ENCODE measurements around the gene DUS1L.

DNA sequence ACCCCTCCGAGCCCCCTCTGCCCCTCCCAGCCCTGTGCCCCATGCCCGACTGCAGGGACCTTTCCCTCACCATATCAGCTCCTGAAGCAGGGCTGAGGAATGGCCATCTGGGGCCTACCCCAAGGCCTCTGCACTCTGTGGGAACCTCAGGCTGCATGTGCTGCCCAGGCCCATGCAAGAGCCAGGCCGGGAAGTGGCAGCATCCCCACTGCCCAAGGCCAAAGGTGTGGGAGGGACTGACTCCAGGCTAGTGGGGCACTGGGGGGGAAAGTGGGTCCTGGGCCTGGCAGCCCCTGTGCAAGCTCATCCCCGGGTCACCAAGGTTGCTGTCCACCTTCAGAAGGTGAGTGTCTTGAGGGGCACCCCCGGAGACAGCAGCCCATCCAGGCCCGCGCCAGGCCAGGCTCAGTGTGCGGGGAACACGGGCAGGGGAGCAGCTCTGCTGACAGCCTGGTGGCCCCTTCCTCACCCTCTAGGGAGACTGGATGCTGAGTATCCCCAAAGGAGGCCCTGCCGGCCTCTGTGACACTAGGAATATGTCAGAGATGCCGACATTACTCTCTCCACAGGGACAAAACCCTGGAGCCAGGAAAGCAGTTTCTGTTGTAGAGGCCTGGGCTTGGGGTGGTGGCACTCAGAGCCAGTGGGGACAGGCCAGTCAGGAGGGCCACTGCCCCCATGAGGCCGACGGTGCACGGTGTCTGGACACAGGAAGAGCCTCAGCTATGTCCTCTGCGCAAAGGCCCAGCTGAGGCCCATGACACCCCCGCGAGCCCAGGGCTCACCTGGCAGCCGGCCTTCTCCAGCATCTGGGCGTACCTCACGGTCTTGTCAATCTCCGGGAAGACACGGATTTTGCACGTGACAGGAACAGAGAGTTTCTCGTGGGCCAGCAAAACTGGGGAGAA lies 3.3 kb downstream of the DUS1L start:
- TF ChIP-seq, protein P1, sequence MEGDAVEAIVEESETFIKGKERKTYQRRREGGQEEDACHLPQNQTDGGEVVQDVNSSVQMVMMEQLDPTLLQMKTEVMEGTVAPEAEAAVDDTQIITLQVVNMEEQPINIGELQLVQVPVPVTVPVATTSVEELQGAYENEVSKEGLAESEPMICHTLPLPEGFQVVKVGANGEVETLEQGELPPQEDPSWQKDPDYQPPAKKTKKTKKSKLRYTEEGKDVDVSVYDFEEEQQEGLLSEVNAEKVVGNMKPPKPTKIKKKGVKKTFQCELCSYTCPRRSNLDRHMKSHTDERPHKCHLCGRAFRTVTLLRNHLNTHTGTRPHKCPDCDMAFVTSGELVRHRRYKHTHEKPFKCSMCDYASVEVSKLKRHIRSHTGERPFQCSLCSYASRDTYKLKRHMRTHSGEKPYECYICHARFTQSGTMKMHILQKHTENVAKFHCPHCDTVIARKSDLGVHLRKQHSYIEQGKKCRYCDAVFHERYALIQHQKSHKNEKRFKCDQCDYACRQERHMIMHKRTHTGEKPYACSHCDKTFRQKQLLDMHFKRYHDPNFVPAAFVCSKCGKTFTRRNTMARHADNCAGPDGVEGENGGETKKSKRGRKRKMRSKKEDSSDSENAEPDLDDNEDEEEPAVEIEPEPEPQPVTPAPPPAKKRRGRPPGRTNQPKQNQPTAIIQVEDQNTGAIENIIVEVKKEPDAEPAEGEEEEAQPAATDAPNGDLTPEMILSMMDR (conservative IDR thresholded peaks at IDR 0.05; ENCODE audit: low read length) = no peak
- TF ChIP-seq EZH2phosphoT487 (IDR thresholded peaks at IDR 0.05; ENCODE audit: borderline replicate concordance) = no peak
